LNCaP clone FGC (cell line): Measurements from ENCODE around the gene STK32B.
"Not testable (repeated sequence)": the region's sequence is repeated elsewhere in the genome, so short reads cannot be mapped to it uniquely, and the experiment has no call there.

ENCODE experiments used
- DNase-seq: peaks from one replicate; pipeline ENCODE4 v3.0.0-alpha.2; 2011; ENCODE audit warnings: low read depth
- H3K4me3 ChIP-seq: 2 replicates; pipeline ENCODE4 v1.5.1; 2011; ENCODE audit warnings: mild to moderate bottlenecking, low read depth, low read length, control low read depth
- TF ChIP-seq, protein P1 (sequence below): IDR thresholded peaks from 2 replicates; pipeline ENCODE4 v1.5.1; 2012; ENCODE audit warnings: mild to moderate bottlenecking; ENCODE audit not compliant: control insufficient read depth, insufficient read depth; ENCODE audit errors: extremely low read depth

Gene STK32B

DNA sequence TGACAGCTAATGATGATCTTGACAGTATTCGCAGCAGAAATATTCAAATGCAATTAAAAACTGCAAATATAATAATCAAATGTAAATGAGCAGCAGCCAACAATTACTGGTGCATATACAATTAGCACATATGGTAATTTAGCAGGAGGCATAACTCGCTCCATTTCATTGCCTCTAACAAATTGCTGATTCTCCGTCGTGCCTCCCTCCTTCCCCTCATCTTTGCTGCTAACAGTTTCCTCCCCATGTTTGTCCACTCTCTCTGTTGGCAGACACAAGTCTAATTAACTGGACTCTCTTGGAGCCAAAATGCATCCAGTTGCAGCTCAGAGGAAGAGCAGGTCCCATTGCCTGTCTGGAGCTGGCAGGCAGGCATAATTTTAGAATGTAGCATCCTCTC, 210.6 kb downstream of the STK32B start:
- TF ChIP-seq, protein P1, sequence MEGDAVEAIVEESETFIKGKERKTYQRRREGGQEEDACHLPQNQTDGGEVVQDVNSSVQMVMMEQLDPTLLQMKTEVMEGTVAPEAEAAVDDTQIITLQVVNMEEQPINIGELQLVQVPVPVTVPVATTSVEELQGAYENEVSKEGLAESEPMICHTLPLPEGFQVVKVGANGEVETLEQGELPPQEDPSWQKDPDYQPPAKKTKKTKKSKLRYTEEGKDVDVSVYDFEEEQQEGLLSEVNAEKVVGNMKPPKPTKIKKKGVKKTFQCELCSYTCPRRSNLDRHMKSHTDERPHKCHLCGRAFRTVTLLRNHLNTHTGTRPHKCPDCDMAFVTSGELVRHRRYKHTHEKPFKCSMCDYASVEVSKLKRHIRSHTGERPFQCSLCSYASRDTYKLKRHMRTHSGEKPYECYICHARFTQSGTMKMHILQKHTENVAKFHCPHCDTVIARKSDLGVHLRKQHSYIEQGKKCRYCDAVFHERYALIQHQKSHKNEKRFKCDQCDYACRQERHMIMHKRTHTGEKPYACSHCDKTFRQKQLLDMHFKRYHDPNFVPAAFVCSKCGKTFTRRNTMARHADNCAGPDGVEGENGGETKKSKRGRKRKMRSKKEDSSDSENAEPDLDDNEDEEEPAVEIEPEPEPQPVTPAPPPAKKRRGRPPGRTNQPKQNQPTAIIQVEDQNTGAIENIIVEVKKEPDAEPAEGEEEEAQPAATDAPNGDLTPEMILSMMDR, result no peak
- H3K4me3 ChIP-seq, result no peak overlapping the region
- DNase-seq, result no peak

DNA sequence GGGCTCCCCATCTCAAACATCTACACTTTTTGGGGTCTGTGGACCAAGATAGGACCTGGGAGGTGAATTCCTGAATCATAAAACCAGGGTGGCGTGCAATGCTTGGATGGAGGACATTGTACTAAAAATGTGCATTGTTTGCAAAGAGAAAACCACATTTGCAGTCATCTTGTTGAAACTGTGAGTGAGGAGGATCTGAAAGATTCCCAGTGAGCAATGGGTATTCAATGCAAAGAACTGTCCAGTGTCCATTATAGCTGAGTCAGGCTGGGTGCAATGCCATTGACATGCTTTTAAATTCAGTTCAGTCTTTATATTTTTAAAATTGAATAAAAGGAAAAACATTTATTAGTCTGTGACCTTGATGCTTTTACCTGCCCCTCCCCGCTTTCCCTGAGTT, 215.7 kb downstream of the STK32B start:
- TF ChIP-seq, protein P1, result no peak
- no peak overlapping the region for H3K4me3 ChIP-seq
- DNase-seq, result no peak

- H3K4me3 ChIP-seq, result no peak overlapping the region
- no peak for DNase-seq
- TF ChIP-seq, protein P1, result no peak
Measured at GRCh38 chr4:5267408-5267807, 216.1 kb downstream of the STK32B start.

DNA sequence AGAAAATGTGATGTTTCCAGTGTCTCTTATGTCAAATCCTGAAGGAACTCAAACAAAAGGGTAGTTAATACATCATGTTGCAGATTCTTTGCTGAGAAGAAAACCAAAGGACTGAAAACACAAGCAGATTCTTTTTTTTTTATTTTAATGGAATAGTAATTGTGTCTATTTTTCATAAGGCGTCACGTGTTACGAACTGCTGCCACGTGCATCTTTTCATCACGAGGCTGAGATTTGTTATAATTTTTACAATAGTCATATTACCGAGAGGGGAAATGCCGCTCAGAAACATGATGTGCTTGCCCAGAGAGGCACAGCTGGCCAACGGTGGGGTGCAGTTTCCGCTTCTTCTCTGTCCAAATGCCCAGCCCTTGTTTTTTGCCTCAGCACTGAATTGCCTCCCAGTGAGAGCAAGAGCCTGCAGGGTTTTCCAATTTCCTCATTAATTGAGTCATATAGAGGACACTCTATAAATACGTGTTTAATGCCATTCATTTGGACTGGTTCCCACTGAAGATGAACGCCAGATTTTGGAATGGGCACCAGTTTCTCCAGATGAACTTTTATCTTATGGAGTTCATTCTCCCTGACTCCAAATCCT, 225.3 kb downstream of the STK32B start:
- TF ChIP-seq, protein P1, result no peak
- no peak overlapping the region for H3K4me3 ChIP-seq
- no peak for DNase-seq

- TF ChIP-seq, protein P1, result no peak
- no peak for DNase-seq
Measured at GRCh38 chr4:5277079-5277478, 225.8 kb downstream of the STK32B start.

GRCh38 chr4:5278213-5278612, 226.9 kb downstream of the STK32B start:
- DNase-seq, result no peak
- TF ChIP-seq, protein P1, result no peak
- H3K4me3 ChIP-seq, result no peak overlapping the region

More at GRCh38 chr4:5277079-5277478, 225.8 kb downstream of the STK32B start:
- H3K4me3 ChIP-seq, result no peak overlapping the region

DNA sequence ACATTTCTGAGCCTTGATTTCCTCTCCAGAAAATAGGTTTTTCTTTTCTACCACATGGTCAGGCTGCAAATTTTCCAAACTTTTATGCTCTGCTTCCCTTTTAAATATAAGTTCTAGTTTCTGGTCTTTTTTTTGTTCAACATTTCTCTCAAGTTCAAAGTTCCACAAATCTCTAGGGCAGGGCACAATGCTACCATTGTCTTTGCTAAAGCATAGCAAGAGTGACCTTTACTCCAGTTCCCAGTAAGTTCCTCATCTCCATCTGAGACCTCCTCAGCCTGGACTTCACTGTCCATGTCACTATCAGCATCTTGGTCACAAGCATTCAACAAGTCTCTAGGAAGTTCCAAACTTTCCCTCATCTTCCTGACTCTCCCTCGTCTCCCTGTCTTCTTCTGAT, 228.8 kb downstream of the STK32B start:
- not testable (repeated sequence) for DNase-seq, H3K4me3 ChIP-seq

DNA sequence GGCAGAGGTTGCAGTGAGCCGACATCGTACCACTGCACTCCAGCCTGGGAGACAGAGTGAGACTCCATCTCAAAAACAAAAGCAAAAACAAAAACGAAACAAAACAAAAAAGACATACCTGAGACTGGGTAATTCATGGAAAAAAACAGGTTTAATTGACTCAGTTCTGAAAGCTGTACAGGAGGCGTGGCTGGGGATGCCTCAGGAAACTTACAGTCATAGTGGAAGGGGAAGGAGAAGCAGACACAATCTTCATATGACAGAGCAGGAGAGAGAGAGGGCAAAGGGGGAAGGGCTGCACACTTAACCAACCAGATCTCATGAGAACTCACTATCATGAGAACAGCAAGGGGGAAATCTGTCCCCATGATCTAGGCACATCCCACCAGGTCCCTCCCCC, 229.5 kb downstream of the STK32B start:
- no peak for DNase-seq
- TF ChIP-seq, protein P1, result no peak
- no peak overlapping the region for H3K4me3 ChIP-seq
